Measurements from ENCODE around the gene UGCG. TPM values are rescaled to one million over a fixed set of nuclear protein-coding genes. Genes with fewer than 3 reads are reported as not detected.

Gene UGCG
- total and polyA plus RNA-seq, 2 of the 4 experiments (the other 2 are of a cell fraction), result 84.2 to 104 TPM

DNA sequence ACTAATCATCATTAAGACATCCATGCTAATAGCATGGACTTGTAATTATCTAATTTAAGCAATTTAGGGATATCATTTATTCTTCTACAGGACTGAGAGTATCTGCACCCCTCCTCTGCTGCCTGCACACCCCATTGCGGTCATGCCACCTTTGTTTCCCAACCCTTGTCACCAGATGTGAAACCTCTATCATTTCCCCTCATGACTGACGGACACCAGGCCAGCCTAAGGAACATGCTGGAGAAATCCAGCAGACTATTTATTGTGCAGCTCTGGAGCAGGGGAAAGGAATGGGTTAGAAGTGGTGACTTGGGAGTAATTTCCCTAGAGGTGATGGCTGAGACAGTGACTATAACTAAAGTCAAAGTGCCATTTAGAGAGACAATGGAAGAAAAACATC, 40.7 kb downstream of the UGCG start:
- peaks cover 35% of the 10 kb centered on the region for H3K36me3 ChIP-seq (ENCODE audit: control insufficient read depth, insufficient read depth, low read length)
- peaks cover 3% of the 10 kb centered on the region; the same call in 1 of the 2 replicates for H4K20me1 ChIP-seq (ENCODE audit: insufficient read depth, low read length)
- no peak overlapping the region for H2AFZ ChIP-seq (replicated peaks; ENCODE audit: low read length, poor library complexity)
- no peak for ATAC-seq (ENCODE audit: low read depth)
- H3K4me3 ChIP-seq (ENCODE audit: insufficient read depth, low read depth, low read length), result no peak overlapping the region
- intact Hi-C loops (cut with micrococcal nuclease), result no loop called here
- POLR2A ChIA-PET (ENCODE audit: unreplicated experiment), result no interaction called here
- no peak overlapping the region; the same call in 1 of the 2 replicates for H3K14ac ChIP-seq (replicated peaks; ENCODE audit: low read depth, low read length)
- H3K4me1 ChIP-seq (ENCODE audit: control insufficient read depth, insufficient read depth, low read length), result peaks cover 2% of the 10 kb centered on the region; the same call in 1 of the 2 replicates
- peaks cover 16% of the 10 kb centered on the region for H3K9me1 ChIP-seq (ENCODE audit: insufficient read depth, low read length)
- dilution Hi-C loops (cut with HindIII; ENCODE audit: low sequenced_read_pairs, unreplicated experiment), result no loop called here
- peak overlapping the region; percentile 67 for H2BK5ac ChIP-seq (ENCODE audit: low read depth, low read length, poor library complexity, severe bottlenecking)
- H3K27me3 ChIP-seq (ENCODE audit: control insufficient read depth, insufficient read depth, low read length), result no peaks in the 10 kb centered on the region
- WGBS, 2 experiments (ENCODE audit: extremely low coverage in 2 of 2, insufficient read length in 1 of 2), result no CpG with 5 or more reads among the region's 2 CpGs
- CTCF ChIA-PET, result no interaction called here
- H2BK20ac ChIP-seq (ENCODE audit: low read depth, low read length), result no peak overlapping the region
- no peak for DNase-seq
- in situ Hi-C loops (cut with MboI; ENCODE audit: low sequenced_read_pairs), result no loop called here
- H3K18ac ChIP-seq (ENCODE audit: low read depth, low read length), result no peak overlapping the region
- H2AK9ac ChIP-seq (replicated peaks; ENCODE audit: low read depth, low read length, poor library complexity), result no peak overlapping the region
- no peak overlapping the region; the same call in 1 of the 2 replicates for H3K56ac ChIP-seq (ENCODE audit: extremely low read depth, insufficient read depth, low read length)
- H3K79me1 ChIP-seq (ENCODE audit: low read depth in 1 of 2, low read length in 2 of 2), result peaks cover 25 to 50% of the 10 kb centered on the region in 2 experiments
- H3K9ac ChIP-seq (ENCODE audit: low read depth, low read length), result no peak overlapping the region
- peak overlapping the region; percentile 30; the same call in 1 of the 2 replicates for H3K27ac ChIP-seq (ENCODE audit: insufficient read depth, low read length)
- peak overlapping the region; percentile 12; the same call in 1 of the 2 replicates for H2BK120ac ChIP-seq (ENCODE audit: low read depth, low read length)
- H3K4me2 ChIP-seq (ENCODE audit: low read depth, low read length), result no peak overlapping the region
- peak overlapping the region; percentile 39; the same call in 1 of the 2 replicates for H4K91ac ChIP-seq (ENCODE audit: insufficient read depth, low read depth, low read length)
- H2AK5ac ChIP-seq (ENCODE audit: low read depth, low read length), result peak overlapping the region; percentile 74
- no peak overlapping the region for H2BK15ac ChIP-seq (ENCODE audit: low read depth, low read length)
- peak overlapping the region; percentile 26; the same call in 1 of the 2 replicates for H3K4ac ChIP-seq (ENCODE audit: low read depth, low read length)
- no peaks in the 10 kb centered on the region for H3K9me3 ChIP-seq (ENCODE audit: control insufficient read depth, insufficient read depth, low read length)
- TF ChIP-seq NFE2L2 (IDR thresholded peaks at IDR 0.05; ENCODE audit: low read depth, low read length) (no peak), RFX5 (IDR thresholded peaks at IDR 0.05; ENCODE audit: low read depth, low read length) (no peak), FOS (IDR thresholded peaks at IDR 0.05; ENCODE audit: low read depth, low read length) (no peak), MAZ (IDR thresholded peaks at IDR 0.05; ENCODE audit: borderline replicate concordance, low read depth, low read length) (no peak), RCOR1 (IDR thresholded peaks at IDR 0.05; ENCODE audit: insufficient replicate concordance, low read length) (no peak), SMC3 (IDR thresholded peaks at IDR 0.05; ENCODE audit: low read depth, low read length) (no peak), BHLHE40 (IDR thresholded peaks at IDR 0.05; ENCODE audit: low read depth, low read length) (no peak), RAD21 (IDR thresholded peaks at IDR 0.05; ENCODE audit: low read length) (no peak), MXI1 (IDR thresholded peaks at IDR 0.05; ENCODE audit: borderline replicate concordance, low read depth, low read length) (no peak), CEBPB (IDR thresholded peaks at IDR 0.05; ENCODE audit: low read depth, low read length) (no peak), POLR2A (IDR thresholded peaks at IDR 0.05; ENCODE audit: low read depth, low read length) (no peak)
- TF ChIP-seq, protein P1, sequence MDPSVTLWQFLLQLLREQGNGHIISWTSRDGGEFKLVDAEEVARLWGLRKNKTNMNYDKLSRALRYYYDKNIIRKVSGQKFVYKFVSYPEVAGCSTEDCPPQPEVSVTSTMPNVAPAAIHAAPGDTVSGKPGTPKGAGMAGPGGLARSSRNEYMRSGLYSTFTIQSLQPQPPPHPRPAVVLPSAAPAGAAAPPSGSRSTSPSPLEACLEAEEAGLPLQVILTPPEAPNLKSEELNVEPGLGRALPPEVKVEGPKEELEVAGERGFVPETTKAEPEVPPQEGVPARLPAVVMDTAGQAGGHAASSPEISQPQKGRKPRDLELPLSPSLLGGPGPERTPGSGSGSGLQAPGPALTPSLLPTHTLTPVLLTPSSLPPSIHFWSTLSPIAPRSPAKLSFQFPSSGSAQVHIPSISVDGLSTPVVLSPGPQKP (IDR thresholded peaks at IDR 0.05; ENCODE audit: borderline replicate concordance, low read depth, low read length), result no peak
- TF ChIP-seq, protein P2, sequence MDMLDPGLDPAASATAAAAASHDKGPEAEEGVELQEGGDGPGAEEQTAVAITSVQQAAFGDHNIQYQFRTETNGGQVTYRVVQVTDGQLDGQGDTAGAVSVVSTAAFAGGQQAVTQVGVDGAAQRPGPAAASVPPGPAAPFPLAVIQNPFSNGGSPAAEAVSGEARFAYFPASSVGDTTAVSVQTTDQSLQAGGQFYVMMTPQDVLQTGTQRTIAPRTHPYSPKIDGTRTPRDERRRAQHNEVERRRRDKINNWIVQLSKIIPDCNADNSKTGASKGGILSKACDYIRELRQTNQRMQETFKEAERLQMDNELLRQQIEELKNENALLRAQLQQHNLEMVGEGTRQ (IDR thresholded peaks at IDR 0.05; ENCODE audit: low read depth, low read length), result no peak
- TF ChIP-seq, protein P3, sequence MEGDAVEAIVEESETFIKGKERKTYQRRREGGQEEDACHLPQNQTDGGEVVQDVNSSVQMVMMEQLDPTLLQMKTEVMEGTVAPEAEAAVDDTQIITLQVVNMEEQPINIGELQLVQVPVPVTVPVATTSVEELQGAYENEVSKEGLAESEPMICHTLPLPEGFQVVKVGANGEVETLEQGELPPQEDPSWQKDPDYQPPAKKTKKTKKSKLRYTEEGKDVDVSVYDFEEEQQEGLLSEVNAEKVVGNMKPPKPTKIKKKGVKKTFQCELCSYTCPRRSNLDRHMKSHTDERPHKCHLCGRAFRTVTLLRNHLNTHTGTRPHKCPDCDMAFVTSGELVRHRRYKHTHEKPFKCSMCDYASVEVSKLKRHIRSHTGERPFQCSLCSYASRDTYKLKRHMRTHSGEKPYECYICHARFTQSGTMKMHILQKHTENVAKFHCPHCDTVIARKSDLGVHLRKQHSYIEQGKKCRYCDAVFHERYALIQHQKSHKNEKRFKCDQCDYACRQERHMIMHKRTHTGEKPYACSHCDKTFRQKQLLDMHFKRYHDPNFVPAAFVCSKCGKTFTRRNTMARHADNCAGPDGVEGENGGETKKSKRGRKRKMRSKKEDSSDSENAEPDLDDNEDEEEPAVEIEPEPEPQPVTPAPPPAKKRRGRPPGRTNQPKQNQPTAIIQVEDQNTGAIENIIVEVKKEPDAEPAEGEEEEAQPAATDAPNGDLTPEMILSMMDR (conservative IDR thresholded peaks at IDR 0.05; ENCODE audit: low read depth, low read length), result no peak
- no TSS peak for BruUV-seq (replicated peaks)
- H4K8ac ChIP-seq (ENCODE audit: low read depth in 2 of 2, low read length in 2 of 2), result peak overlapping the region; percentile 30 to 81; a peak in 3 of 4 replicates
- H3K23ac ChIP-seq (ENCODE audit: low read depth, low read length), result 0 out of 2 replicates have a peak overlapping the region, but pooled peaks have one; percentile 25
- H4K5ac ChIP-seq (ENCODE audit: low read depth, low read length), result no peak overlapping the region; the same call in 1 of the 2 replicates
